IMR-90 (cell line): ENCODE data around the gene ECE2. TPM values are rescaled to one million over a fixed set of nuclear protein-coding genes. Genes with fewer than 3 reads are reported as not detected.

Source experiments
- ATAC-seq: fragments of 200-7000 bp; cut with Tn5 transposase; 2 replicates; pipeline ENCODE4 v1.9.1; 2020; ENCODE audit warnings: low read depth, mild to moderate bottlenecking, moderate library complexity
- BruUV-seq: library from RNA; stranded (reverse); fragments of 400-500 nt; replicated peaks from 2 replicates; lab custom pipeline; 2021; lab: Mats Ljungman, UMichigan
- CTCF ChIA-PET: fragments of 300-600 bp; formaldehyde crosslinking; extraction: SDS; loops from one replicate; lab custom pipeline; 2021; ENCODE audit warnings: antibody characterized with exemption; lab: Yijun Ruan, JAX
- POLR2A ChIA-PET: fragments of 300-600 bp; sonication (Branson Sonifier 250); formaldehyde crosslinking; loops from one replicate; lab custom pipeline; 2022; ENCODE audit warnings: antibody characterized with exemption; ENCODE audit not compliant: unreplicated experiment; lab: Charles Lee
- DNase-seq: peaks from one replicate; pipeline ENCODE4 v3.0.0; 2013
- H2AFZ ChIP-seq: replicated peaks from 2 replicates; pipeline ENCODE3; 2013; ENCODE audit warnings: low read length, mild to moderate bottlenecking; ENCODE audit not compliant: poor library complexity
- H2AK5ac ChIP-seq: 2 replicates; pipeline ENCODE4 v1.6.1; 2013; ENCODE audit warnings: low read depth, low read length, inconsistent platforms
- H2AK9ac ChIP-seq: replicated peaks from 2 replicates; pipeline ENCODE3; 2013; ENCODE audit warnings: mild to moderate bottlenecking, low read depth, low read length, moderate library complexity; ENCODE audit not compliant: poor library complexity
- H2BK120ac ChIP-seq: 2 replicates; pipeline ENCODE4 v1.6.1; 2013; ENCODE audit warnings: low read depth, low read length, inconsistent platforms
- H2BK15ac ChIP-seq: 3 replicates; pipeline ENCODE4 v1.6.1; 2013; ENCODE audit warnings: low read depth, low read length, inconsistent platforms
- H2BK20ac ChIP-seq: 2 replicates; pipeline ENCODE4 v1.6.1; 2013; ENCODE audit warnings: low read depth, mild to moderate bottlenecking, inconsistent platforms, low read length, moderate library complexity
- H2BK5ac ChIP-seq: 2 replicates; pipeline ENCODE4 v1.6.1; 2013; ENCODE audit warnings: mild to moderate bottlenecking, low read depth, low read length, inconsistent platforms; ENCODE audit not compliant: poor library complexity, severe bottlenecking
- H3K14ac ChIP-seq: replicated peaks from 2 replicates; pipeline ENCODE4 v1.6.1; 2013; ENCODE audit warnings: low read depth, low read length, inconsistent platforms
- H3K18ac ChIP-seq: 2 replicates; pipeline ENCODE4 v1.6.1; 2013; ENCODE audit warnings: low read depth, low read length, control low read depth
- H3K23ac ChIP-seq: 2 replicates; pipeline ENCODE4 v1.6.1; 2013; ENCODE audit warnings: low read depth, low read length, inconsistent platforms
- H3K27ac ChIP-seq: 2 replicates; pipeline ENCODE4 v1.5.1; 2013; ENCODE audit warnings: mild to moderate bottlenecking, control low read depth, low read length; ENCODE audit not compliant: insufficient read depth
- H3K27me3 ChIP-seq: 2 replicates; pipeline ENCODE4 v1.6.1; 2013; ENCODE audit warnings: low read length; ENCODE audit not compliant: control insufficient read depth, insufficient read depth
- H3K36me3 ChIP-seq: 2 replicates; pipeline ENCODE4 v1.6.1; 2013; ENCODE audit warnings: low read length, mixed read lengths; ENCODE audit not compliant: control insufficient read depth, insufficient read depth
- H3K4ac ChIP-seq: 2 replicates; pipeline ENCODE4 v1.6.1; 2013; ENCODE audit warnings: low read depth, low read length, inconsistent platforms
- H3K4me1 ChIP-seq: 2 replicates; pipeline ENCODE4 v1.6.1; 2013; ENCODE audit warnings: low read length, mixed read lengths; ENCODE audit not compliant: control insufficient read depth, insufficient read depth
- H3K4me2 ChIP-seq: 2 replicates; pipeline ENCODE4 v1.6.1; 2013; ENCODE audit warnings: low read depth, mild to moderate bottlenecking, control low read depth, low read length, moderate library complexity
- H3K4me3 ChIP-seq: 2 replicates; pipeline ENCODE4 v1.5.1; 2013; ENCODE audit warnings: low read depth, mild to moderate bottlenecking, control low read depth, low read length, moderate library complexity; ENCODE audit not compliant: insufficient read depth
- H3K56ac ChIP-seq: 2 replicates; pipeline ENCODE4 v1.6.1; 2013; ENCODE audit warnings: low read length, inconsistent platforms; ENCODE audit not compliant: insufficient read depth; ENCODE audit errors: extremely low read depth
- H3K79me1 ChIP-seq, 2 experiments: 2 replicates each; pipeline ENCODE4 v1.6.1; 2013; ENCODE audit warnings: low read length in 2 of 2, inconsistent platforms in 1 of 2, low read depth in 1 of 2
- H3K9ac ChIP-seq: 2 replicates; pipeline ENCODE4 v1.6.1; 2013; ENCODE audit warnings: low read depth, low read length, control low read depth
- H3K9me1 ChIP-seq: 2 replicates; pipeline ENCODE4 v1.6.1; 2013; ENCODE audit warnings: low read length, inconsistent platforms; ENCODE audit not compliant: insufficient read depth
- H3K9me3 ChIP-seq: 2 replicates; pipeline ENCODE4 v1.6.1; 2013; ENCODE audit warnings: low read length; ENCODE audit not compliant: control insufficient read depth, insufficient read depth
- H4K20me1 ChIP-seq: 2 replicates; pipeline ENCODE4 v1.6.1; 2013; ENCODE audit warnings: low read length, inconsistent platforms; ENCODE audit not compliant: insufficient read depth
- H4K5ac ChIP-seq: 2 replicates; pipeline ENCODE4 v1.6.1; 2013; ENCODE audit warnings: mild to moderate bottlenecking, low read depth, low read length, control low read depth
- H4K8ac ChIP-seq, 2 experiments: 2 replicates each; pipeline ENCODE4 v1.6.1; 2013; ENCODE audit warnings: low read depth in 2 of 2, low read length in 2 of 2, control low read depth in 1 of 2, inconsistent platforms in 1 of 2
- H4K91ac ChIP-seq: 2 replicates; pipeline ENCODE4 v1.6.1; 2013; ENCODE audit warnings: low read depth, low read length, inconsistent platforms; ENCODE audit not compliant: insufficient read depth
- BHLHE40 ChIP-seq: fragments of 150-350 bp; IDR thresholded peaks from 2 replicates; pipeline ENCODE4 v1.6.1; 2016; ENCODE audit warnings: mild to moderate bottlenecking, low read depth, low read length
- MAFK ChIP-seq: IDR thresholded peaks from 2 replicates; pipeline ENCODE4 v1.6.1; 2012; ENCODE audit warnings: low read depth, low read length, improper control_type of control experiment
- NFE2L2 ChIP-seq: fragments of 150-350 bp; IDR thresholded peaks from 2 replicates; pipeline ENCODE4 v1.6.1; 2016; ENCODE audit warnings: low read depth, mild to moderate bottlenecking, low read length
- POLR2A ChIP-seq: IDR thresholded peaks from 2 replicates; pipeline ENCODE4 v1.6.1; 2012; ENCODE audit warnings: mild to moderate bottlenecking, low read depth, low read length
- RAD21 ChIP-seq: IDR thresholded peaks from 2 replicates; pipeline ENCODE4 v1.6.1; 2012; ENCODE audit warnings: low read length, improper control_type of control experiment
- SMC3 ChIP-seq: fragments of 150-350 bp; IDR thresholded peaks from 2 replicates; pipeline ENCODE4 v1.6.1; 2016; ENCODE audit warnings: low read depth, mild to moderate bottlenecking, antibody characterized with exemption, low read length, moderate library complexity
- WGBS, 2 experiments: methylation state at CpG; one replicate each; pipeline versions ENCODE4 v1.1.5 to v1.1.7; 2013; ENCODE audit warnings: missing lambda C conversion rate in 2 of 2; ENCODE audit not compliant: insufficient read length in 1 of 2; ENCODE audit errors: extremely low coverage in 2 of 2; 5-methylcytosine and 5-hydroxymethylcytosine counted together
- dilution Hi-C: fragments of 300-500 bp; cut with HindIII; formaldehyde crosslinking; loops from one replicate; pipeline ENCODE4 v1.14.3; 2018; ENCODE audit warnings: low sequenced_read_pairs; ENCODE audit not compliant: unreplicated experiment
- in situ Hi-C: fragments of 300-500 bp; cut with MboI; formaldehyde crosslinking; loops from 3 replicates; pipeline ENCODE4 v1.14.3; 2019; ENCODE audit warnings: low sequenced_read_pairs, inconsistent platforms, mixed read lengths
- intact Hi-C: fragments of 100-400 bp; cut with micrococcal nuclease; formaldehyde crosslinking; loops from 2 replicates; pipeline ENCODE4 v1.10.0; 2022
- polyA plus RNA-seq, 3 experiments: library from polyadenylated mRNA; depleted of rRNA; stranded (reverse); fragments of >200 nt; gene quantifications; 2 replicates each; pipeline ENCODE4 v1.2.3, GENCODE V29; 2012; ENCODE audit warnings: low replicate concordance in 1 of 3
- total RNA-seq: library from RNA; depleted of rRNA; stranded (reverse); fragments of >200 nt; gene quantifications from 2 replicates; pipeline ENCODE4 v1.2.3, GENCODE V29; 2012
- TF ChIP-seq, protein P1 (sequence below): conservative IDR thresholded peaks from 2 replicates; pipeline ENCODE4 v1.5.1; 2012; ENCODE audit warnings: mild to moderate bottlenecking, low read depth, low read length, improper control_type of control experiment
- TF ChIP-seq, protein P2 (sequence below): fragments of 150-350 bp; IDR thresholded peaks from 2 replicates; pipeline ENCODE4 v1.6.1; 2017; ENCODE audit warnings: mild to moderate bottlenecking, antibody characterized with exemption, low read length, low read depth

ECE2 gene
- total and polyA plus RNA-seq, 2 of the 4 experiments (the other 2 are of a cell fraction) = not detected

DNA sequence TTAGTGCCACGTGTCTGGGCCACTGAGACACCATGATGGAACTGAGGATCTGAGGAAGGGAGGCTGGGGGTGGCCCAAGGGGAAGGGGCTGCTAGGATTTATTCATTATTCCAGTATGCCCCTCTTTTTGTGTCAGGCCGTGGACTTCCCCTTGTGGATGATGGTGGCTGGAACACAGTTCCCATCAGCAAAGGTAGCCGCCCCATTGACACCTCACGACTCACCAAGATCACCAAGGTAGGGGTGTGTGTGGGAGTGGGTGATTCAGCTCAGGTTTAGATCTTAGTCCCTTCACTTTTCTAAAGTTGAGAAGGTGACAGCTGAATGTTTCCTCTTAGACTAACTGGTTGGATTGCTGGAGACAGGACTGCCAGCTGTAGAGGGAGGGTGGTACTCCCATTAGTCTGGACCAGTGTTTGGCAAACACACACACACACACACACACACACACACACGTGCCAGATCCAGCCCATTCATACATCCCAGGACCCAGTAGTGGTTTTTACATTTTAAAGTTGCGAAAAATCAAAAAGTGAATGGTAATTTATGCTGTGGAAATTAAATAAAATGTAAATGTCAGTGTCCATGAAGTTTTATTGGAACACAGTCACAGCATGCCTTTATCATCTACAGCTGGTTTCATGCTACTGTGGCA is 50.0 kb downstream of the ECE2 start:
- no peak overlapping the region for H2AK5ac ChIP-seq
- H3K36me3 ChIP-seq = peaks cover 85% of the 10 kb centered on the region
- no peak for DNase-seq
- ChIA-PET POLR2A (no interaction called here), CTCF (interaction anchor here (1.0 kb wide), 1 partner anchor 13 kb away, joined by 6 read pairs; no protein-coding TSS in a partner anchor)
- H3K56ac ChIP-seq = no peak overlapping the region
- no peak overlapping the region for H4K8ac ChIP-seq
- no peaks in the 10 kb centered on the region for H3K4me1 ChIP-seq
- no CpG with 5 or more reads among the region's 6 CpGs for whole genome bisulfite sequencing, 2 experiments
- H3K27me3 ChIP-seq = no peaks in the 10 kb centered on the region
- ATAC-seq = no peak
- H2BK15ac ChIP-seq = no peak overlapping the region
- in situ Hi-C loops (no loop called here), intact Hi-C loops (no loop called here), dilution Hi-C loops (no loop called here)
- no peak overlapping the region for H4K91ac ChIP-seq
- H3K23ac ChIP-seq = no peak overlapping the region
- peaks cover 40 to 78% of the 10 kb centered on the region in 2 experiments for H3K79me1 ChIP-seq
- H3K9me1 ChIP-seq = peaks cover 22% of the 10 kb centered on the region; the same call in 1 of the 2 replicates
- no peak overlapping the region for H2BK120ac ChIP-seq
- H3K4me3 ChIP-seq = no peak overlapping the region
- H3K14ac ChIP-seq = no peak overlapping the region
- peak overlapping the region; percentile 6 for H2AFZ ChIP-seq
- H2BK5ac ChIP-seq = no peak overlapping the region
- H2AK9ac ChIP-seq = no peak overlapping the region
- H3K18ac ChIP-seq = no peak overlapping the region
- no peak overlapping the region for H3K27ac ChIP-seq
- no TSS peak for BruUV-seq
- no peak overlapping the region for H3K9ac ChIP-seq
- H2BK20ac ChIP-seq = no peak overlapping the region
- H3K4me2 ChIP-seq = no peak overlapping the region
- no peak overlapping the region for H4K5ac ChIP-seq
- no peak overlapping the region for H3K4ac ChIP-seq
- H3K9me3 ChIP-seq = no peaks in the 10 kb centered on the region
- H4K20me1 ChIP-seq = peaks cover 71% of the 10 kb centered on the region
- TF ChIP-seq, protein P1, sequence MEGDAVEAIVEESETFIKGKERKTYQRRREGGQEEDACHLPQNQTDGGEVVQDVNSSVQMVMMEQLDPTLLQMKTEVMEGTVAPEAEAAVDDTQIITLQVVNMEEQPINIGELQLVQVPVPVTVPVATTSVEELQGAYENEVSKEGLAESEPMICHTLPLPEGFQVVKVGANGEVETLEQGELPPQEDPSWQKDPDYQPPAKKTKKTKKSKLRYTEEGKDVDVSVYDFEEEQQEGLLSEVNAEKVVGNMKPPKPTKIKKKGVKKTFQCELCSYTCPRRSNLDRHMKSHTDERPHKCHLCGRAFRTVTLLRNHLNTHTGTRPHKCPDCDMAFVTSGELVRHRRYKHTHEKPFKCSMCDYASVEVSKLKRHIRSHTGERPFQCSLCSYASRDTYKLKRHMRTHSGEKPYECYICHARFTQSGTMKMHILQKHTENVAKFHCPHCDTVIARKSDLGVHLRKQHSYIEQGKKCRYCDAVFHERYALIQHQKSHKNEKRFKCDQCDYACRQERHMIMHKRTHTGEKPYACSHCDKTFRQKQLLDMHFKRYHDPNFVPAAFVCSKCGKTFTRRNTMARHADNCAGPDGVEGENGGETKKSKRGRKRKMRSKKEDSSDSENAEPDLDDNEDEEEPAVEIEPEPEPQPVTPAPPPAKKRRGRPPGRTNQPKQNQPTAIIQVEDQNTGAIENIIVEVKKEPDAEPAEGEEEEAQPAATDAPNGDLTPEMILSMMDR = no peak
- TF ChIP-seq RAD21 (no peak), MAFK (no peak), BHLHE40 (no peak), POLR2A (no peak), SMC3 (no peak), NFE2L2 (no peak)
- TF ChIP-seq, protein P2, sequence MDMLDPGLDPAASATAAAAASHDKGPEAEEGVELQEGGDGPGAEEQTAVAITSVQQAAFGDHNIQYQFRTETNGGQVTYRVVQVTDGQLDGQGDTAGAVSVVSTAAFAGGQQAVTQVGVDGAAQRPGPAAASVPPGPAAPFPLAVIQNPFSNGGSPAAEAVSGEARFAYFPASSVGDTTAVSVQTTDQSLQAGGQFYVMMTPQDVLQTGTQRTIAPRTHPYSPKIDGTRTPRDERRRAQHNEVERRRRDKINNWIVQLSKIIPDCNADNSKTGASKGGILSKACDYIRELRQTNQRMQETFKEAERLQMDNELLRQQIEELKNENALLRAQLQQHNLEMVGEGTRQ = no peak
